ENCODE data around the gene SOHLH1. TPM values are rescaled to one million over a fixed set of nuclear protein-coding genes. Genes with fewer than 3 reads are reported as not detected.

The SOHLH1 gene
- total RNA-seq (not detected), polyA plus RNA-seq (under 1 TPM in 2 of 3 donors, not detected in 1; 0.07 to 0.10 TPM)
- long read RNA-seq, donor 1 = 0 reads
- long read RNA-seq, donor 2 = 0 reads

- 79 to 88% (median 84%) methylated on average over 12 to 30 of the region's 30 CpGs for WGBS, 5 donors
- Histone ChIP-seq H3K36me3 (no peaks in the 10 kb centered on the region), H3K4me3 (no peak within 1 kb of the TSS), H3K27me3 (replicated peaks in 1 of 7) (peaks cover 0 to 71% (median 26%) of the 10 kb centered on the region in 7 donors), H3K4me1 (peaks cover 0 to 32% (median 16%) of the 10 kb centered on the region in 6 donors), H3K27ac (no peak within 1 kb of the TSS), H3K9me3 (no peaks in the 10 kb centered on the region)
- no peak for TF ChIP-seq CTCF (IDR thresholded peaks at IDR 0.05 in 8 of 11, conservative IDR thresholded peaks at IDR 0.05 in 3 of 11)
- TF ChIP-seq POLR2A (IDR thresholded peaks at IDR 0.05) = no peak
- no peak for TF ChIP-seq POLR2AphosphoS5 (IDR thresholded peaks at IDR 0.05)
- intact Hi-C loops (cut with DNase I; ENCODE audit: low total_unique reads) = no loop called here
- DNase-seq = no peak
Measured at GRCh38 chr9:135699440-135699839, at the start of gene SOHLH1. SOHLH1 (minus strand) TSS chr9:135699481; CDS start chr9:135699467, 14 bp downstream.

- Histone ChIP-seq H3K27me3 (replicated peaks in 1 of 7) (peaks cover 0 to 33% (median 0%) of the 10 kb centered on the region in 7 donors), H3K4me3 (no peak overlapping the region), H3K4me1 (peaks cover 0 to 7% (median 0%) of the 10 kb centered on the region in 6 donors), H3K9me3 (no peaks in the 10 kb centered on the region), H3K27ac (no peak overlapping the region), H3K36me3 (peaks cover 0 to 16% (median 0%) of the 10 kb centered on the region in 6 donors)
- TF ChIP-seq CTCF (IDR thresholded peaks at IDR 0.05 in 8 of 11, conservative IDR thresholded peaks at IDR 0.05 in 3 of 11) (no peak), POLR2AphosphoS5 (IDR thresholded peaks at IDR 0.05) (no peak), POLR2A (IDR thresholded peaks at IDR 0.05) (no peak)
- DNase-seq = no peak
- WGBS, 5 donors = 76 to 84% (median 79%) methylated on average over 15 to 16 of the region's 16 CpGs
- intact Hi-C loops (cut with DNase I; ENCODE audit: low total_unique reads) = no loop called here
Measured at GRCh38 chr9:135748676-135749075, 49.4 kb upstream of the SOHLH1 start.

GRCh38 chr9:135747311-135747710 lies 48.0 kb upstream of the SOHLH1 start:
- H3K27ac ChIP-seq = no peak overlapping the region
- WGBS, 5 donors = 74 to 84% (median 79%) methylated on average over 7 to 13 of the region's 13 CpGs
- peaks cover 0 to 16% (median 0%) of the 10 kb centered on the region in 6 donors for H3K36me3 ChIP-seq
- DNase-seq = no peak
- TF ChIP-seq POLR2A (IDR thresholded peaks at IDR 0.05) (no peak), POLR2AphosphoS5 (IDR thresholded peaks at IDR 0.05) (no peak), CTCF (IDR thresholded peaks at IDR 0.05 in 8 of 11, conservative IDR thresholded peaks at IDR 0.05 in 3 of 11) (no peak)
- intact Hi-C loops (cut with DNase I; ENCODE audit: low total_unique reads) = no loop called here
- H3K4me1 ChIP-seq = peaks cover 0 to 7% (median 0%) of the 10 kb centered on the region in 6 donors
- H3K27me3 ChIP-seq (replicated peaks in 1 of 7) = peaks cover 0 to 34% (median 0%) of the 10 kb centered on the region in 7 donors
- no peaks in the 10 kb centered on the region for H3K9me3 ChIP-seq
- no peak overlapping the region for H3K4me3 ChIP-seq

- DNase-seq = no peak
- Histone ChIP-seq H3K27ac (no peak overlapping the region), H3K4me3 (no peak overlapping the region), H3K36me3 (peaks cover 0 to 16% (median 0%) of the 10 kb centered on the region in 6 donors), H3K27me3 (replicated peaks in 1 of 7) (peaks cover 0 to 34% (median 0%) of the 10 kb centered on the region in 7 donors), H3K4me1 (peaks cover 0 to 7% (median 0%) of the 10 kb centered on the region in 6 donors), H3K9me3 (no peaks in the 10 kb centered on the region)
- intact Hi-C loops (cut with DNase I; ENCODE audit: low total_unique reads) = no loop called here
- TF ChIP-seq POLR2A (IDR thresholded peaks at IDR 0.05) (no peak), CTCF (IDR thresholded peaks at IDR 0.05 in 8 of 11, conservative IDR thresholded peaks at IDR 0.05 in 3 of 11) (no peak), POLR2AphosphoS5 (IDR thresholded peaks at IDR 0.05) (no peak)
- 56 to 75% (median 66%) methylated on average over 9 of the region's 9 CpGs for WGBS, 5 donors
Measured at GRCh38 chr9:135746565-135746964, 47.3 kb upstream of the SOHLH1 start.

All from spleen (tissue), 13 donors.